SK-MEL-5 (cell line): ENCODE measurements around the gene PPP2R2C. TPM values are rescaled to one million over a fixed set of nuclear protein-coding genes. Genes with fewer than 3 reads are reported as not detected.
A peak's percentile ranks its signal among the peaks of the same experiment; 100 is the strongest.

Source experiments
- DNase-seq: peaks from one replicate; pipeline ENCODE4 v3.0.0-alpha.2; 2016; ENCODE audit warnings: low read depth, low spot score
- in situ Hi-C: cut with HindIII; loops from 2 replicates; pipeline ENCODE4 v1.10.0; 2016; ENCODE audit warnings: low sequenced_read_pairs, high pct_unique_total_duplicates, low pct_unique_long_range_greater_than_20kb
- total RNA-seq: library from RNA; depleted of rRNA; stranded (reverse); fragments of >200 nt; shearing (Covaris generic); gene quantifications from 2 replicates; pipeline ENCODE4 v1.2.3, GENCODE V29; 2014

The PPP2R2C gene
- total RNA-seq, 1 experiment from 2014 or later: 0.55 TPM

DNA sequence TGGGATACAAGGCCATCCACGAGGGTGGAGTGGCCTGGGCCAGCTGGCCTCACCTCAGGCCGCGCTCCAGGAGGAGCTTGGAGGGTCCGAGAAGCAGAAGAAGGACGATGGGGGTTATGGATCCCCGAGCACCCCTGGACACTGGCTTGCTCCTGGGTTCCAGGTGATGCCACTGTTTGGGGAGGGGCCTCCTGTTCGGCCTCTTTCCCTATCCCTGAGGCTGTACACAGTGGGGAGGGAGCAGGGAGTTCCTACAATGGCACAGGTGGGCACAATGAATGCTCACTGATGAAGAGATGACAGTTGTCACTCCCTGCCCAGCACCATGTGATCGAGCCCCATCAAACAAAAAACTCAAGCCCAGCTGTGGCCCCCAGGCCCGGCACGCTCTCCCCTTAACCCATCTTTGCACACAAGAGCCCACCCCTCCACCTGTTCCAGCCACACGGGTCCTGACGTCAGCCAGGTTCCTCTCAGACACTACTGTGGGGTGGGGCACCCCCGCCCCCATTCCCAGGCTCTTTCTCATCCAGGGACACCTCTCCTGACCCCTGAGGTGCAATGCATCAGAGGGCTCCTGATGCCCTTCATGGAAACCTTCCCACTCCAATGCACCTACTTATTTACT is 132.5 kb downstream of the PPP2R2C start:
- DNase-seq: no peak
- in situ Hi-C loops: no loop called here

DNA sequence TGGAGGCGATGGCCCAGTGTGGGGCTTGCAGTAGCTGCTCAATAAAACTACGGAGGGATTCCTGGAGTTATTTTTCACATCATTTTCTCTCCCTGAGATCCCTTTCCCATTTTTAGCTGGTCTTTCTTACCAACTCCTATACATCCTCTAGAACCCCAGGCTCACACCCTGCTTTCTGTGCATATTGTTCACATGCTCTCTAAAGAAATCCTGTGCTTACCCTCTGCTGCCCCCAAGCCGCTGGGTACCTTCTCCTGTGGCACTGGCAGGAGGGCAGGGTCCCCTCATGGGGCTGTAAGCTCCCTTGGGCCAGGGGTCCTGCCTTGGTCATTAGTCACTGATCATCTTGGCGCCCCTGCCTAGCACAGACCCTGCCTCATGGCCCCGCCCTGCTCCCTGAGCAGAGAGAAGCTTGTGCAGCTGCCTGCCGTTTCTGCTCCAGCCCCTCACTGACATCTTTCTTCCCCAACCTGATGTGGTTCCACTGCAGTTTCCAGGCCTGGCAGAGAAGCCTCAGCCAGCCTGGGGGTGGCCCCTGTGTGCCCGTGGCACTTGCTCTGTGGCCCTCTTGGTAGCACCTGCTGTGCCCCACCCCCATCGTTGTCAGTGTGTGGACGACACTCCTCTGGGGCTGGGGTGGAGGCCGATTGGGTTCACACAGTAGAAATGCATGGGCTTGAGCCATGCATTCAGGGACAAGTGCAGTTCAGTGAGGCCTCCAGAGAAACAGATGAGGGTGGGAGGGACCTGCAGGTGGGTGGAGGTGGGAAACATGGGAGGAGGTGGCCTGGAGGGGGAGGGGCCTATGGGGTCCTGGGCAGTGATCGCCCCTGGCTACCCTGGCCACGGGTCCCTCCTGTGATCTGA is 133.2 kb downstream of the PPP2R2C start:
- in situ Hi-C loops: no loop called here
- no peak for DNase-seq

DNA sequence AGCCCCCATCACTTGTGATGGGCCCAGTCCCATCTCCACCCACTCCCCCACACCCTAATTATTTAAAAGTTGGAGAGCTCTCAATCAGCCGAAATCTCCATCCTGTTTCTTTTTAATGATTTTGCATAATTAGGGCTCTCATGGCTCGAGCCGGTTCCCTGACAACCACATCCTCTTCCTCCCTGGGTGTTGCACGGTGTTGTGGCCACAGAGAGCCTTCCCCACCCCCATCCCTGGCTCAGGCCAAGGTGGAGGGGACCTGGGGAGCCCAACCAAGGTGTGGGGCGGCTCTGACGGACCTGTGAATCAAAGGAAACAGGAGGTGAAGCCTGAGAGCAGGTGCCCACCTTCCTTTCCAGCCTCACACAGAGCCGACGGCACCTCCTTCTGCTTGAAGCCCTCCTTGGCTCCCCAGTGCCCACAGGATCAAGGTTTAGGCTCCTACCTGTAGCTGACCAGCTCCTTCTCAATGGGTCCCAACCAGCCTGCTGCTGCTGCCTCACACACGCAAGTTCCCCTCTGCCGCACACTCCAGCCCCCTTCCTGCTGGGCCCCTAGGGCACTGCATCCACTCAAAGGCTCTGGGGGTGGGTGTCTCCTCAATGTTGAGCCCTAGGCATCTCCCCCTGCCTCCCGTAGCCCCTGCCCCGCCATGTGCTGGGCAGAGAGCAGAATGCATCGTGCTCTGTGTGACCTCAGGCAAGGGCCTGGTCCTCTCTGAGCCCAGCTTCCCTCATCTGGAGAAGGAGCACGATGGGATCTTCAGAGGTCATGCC is 134.1 kb downstream of the PPP2R2C start:
- DNase-seq: no peak
- in situ Hi-C loops: no loop called here

DNA sequence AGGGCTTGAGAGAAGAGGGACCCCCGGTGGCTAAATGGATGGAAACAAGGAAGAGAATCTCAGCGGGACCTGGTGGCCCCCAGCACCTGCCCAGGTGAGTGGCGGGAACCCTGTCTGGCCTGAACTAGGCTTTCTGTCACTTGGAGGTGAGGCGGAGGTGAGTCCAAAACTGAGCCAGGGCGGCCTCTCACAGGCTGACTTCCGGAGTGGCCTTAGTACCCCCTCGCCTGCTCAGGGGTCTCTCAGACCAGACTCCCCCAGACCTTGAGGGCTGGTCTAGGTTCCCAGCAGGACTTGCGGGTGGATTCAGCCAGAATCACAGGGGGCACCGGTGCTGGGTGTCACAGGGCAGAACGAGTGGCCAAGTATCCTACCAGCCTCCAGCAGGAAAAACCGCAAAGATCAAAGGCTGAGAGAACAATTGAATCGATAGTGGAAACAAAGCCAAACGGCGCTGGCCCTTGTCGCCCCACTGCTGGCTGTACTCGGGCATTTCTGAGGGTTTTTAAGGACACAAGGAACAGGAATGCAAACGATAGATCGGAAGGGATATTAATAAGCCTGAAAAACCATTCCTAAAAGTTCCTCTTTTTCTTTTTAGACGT is 135.0 kb downstream of the PPP2R2C start:
- no peak for DNase-seq
- in situ Hi-C loops: no loop called here

DNA sequence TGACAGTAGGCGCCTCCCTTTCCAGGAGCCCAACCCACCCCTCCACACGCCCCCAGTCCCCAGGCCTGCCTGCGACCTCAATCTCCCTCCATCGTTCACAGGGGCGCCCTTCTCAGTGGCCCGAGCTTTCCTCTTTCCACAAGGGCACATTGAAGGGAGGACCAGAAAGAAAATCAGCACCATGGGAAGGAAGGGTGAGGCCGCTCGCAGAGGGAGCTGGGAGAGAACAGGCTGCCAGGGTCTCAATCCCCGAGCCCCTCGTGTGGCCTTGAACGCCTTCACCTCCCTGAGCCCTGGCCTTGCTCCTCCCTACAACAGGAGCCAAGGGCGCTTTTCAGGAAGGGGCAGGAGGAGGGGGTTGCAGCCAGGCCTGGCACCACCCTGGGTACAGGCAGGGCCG is 136.2 kb downstream of the PPP2R2C start:
- no peak for DNase-seq
- in situ Hi-C loops: no loop called here

DNA sequence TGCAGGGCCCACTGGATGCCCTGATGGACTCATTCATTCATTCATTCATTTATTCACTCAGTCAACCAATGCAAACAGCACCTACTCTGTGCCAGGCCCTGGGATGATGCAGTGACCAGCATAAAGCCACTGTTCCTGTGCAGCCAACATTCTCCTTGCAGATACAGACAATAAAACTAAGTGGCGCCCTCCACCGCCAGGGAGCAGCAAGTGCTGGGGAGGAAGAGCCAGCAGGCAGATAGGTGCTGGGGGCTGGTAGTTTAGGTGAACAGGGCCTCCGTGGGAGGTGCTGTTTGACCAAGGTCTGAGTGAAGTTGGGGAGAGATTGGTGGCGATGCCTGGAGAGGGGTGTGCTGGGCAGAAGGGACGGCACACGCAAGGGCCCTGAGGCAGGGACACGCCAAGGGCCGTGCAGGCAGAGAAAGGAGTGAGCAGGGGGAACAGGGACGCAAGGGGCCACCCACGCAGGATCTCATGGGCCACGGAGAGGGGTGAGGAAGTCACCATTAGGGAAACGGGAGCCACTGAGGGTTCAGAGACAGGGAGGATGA is 137.3 kb downstream of the PPP2R2C start:
- no peak for DNase-seq
- in situ Hi-C loops: no loop called here

DNA sequence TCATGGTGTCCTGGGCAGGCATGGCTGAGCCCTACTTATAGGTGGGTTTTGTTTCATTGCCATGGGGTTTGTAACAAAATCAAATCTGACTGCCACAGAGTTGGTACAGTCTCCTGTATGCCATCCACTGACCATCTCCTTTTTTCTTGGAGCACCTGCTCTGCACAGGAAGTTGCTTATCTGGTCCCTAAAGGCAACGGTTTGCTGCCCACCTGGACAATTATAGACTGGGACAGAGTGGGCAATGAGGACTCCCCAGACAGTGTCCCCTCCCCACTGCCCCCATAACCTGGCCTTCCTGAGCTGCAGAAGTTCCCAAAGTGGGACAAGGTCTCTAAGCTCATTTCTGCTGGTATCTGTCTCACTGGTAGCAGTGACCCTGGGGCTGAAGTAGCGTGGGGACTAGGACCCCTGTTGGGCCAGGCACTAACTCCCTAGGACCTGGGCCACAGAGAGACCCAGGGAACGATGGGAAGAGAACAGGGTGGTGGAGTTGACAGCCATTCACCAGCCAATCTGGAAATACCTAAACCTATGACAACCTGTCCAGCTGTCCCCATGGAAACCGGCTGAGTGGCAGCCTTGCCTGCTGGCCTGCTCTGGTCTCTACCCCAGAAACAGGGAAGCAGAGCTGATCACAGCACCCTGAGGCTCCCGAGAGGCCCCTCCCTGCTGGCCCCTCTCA is 138.1 kb downstream of the PPP2R2C start:
- in situ Hi-C loops: no loop called here
- DNase-seq: no peak

DNA sequence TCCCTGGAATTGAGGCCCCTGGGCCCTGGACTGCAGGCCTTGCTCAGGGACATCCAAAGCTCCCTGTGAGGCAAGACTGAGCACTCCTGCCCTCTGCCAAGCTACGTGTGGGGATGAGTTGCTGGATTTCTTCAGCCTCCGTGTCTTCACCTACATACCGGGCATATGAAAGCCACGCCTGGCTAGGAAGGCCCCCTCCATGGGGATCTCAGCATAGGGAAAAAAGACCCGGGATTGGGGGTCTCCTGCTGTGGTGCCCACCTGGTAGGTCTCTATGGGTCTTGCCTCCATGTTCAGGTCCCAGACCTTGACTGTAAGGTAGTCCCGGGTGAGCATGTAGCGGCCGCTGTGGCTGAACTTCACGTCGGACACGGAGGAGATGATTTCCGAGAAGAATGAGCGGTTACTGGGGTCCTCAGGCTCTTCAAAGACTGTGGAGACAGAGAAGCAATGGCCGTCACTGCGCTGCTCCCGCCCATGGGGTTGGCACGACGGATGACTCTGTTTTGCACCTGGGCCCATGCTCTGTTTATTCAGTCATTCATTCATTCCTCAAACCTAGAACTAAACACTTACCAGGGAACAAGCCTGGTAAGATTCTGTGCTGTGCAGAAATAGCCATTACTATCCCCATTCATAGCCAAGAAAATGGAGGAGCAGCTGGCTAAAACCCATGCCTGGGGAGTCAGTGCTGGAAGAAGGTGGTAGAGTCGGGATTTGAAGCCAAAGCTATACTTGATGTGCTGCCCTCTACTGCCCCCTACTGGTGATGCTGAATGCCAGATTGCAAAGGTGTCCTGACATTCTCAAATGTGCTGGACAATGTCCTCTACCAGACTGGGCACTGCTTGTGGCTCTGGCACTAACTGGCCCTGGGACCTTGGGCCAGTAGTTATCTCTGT is 138.9 kb downstream of the PPP2R2C start:
- in situ Hi-C loops: no loop called here
- peak; percentile 59 for DNase-seq

DNA sequence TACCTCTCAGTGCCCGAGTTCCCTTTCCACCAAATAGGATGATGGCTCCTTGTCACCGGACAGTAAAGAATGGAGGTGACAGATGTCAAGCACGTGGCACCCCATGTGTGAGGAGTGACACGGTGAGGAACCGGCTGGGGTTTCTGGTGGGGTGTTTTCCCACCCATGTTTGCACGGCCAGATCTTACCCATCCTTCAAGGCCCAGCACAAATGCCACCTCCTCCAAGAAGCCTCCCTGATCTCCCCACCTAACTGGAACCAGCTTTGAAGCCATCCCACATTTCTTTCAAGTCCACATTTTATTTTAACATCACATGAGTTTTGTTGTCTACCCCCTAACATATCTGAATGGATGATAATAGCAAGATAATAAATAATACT is 139.8 kb downstream of the PPP2R2C start:
- DNase-seq: no peak
- in situ Hi-C loops: no loop called here

DNA sequence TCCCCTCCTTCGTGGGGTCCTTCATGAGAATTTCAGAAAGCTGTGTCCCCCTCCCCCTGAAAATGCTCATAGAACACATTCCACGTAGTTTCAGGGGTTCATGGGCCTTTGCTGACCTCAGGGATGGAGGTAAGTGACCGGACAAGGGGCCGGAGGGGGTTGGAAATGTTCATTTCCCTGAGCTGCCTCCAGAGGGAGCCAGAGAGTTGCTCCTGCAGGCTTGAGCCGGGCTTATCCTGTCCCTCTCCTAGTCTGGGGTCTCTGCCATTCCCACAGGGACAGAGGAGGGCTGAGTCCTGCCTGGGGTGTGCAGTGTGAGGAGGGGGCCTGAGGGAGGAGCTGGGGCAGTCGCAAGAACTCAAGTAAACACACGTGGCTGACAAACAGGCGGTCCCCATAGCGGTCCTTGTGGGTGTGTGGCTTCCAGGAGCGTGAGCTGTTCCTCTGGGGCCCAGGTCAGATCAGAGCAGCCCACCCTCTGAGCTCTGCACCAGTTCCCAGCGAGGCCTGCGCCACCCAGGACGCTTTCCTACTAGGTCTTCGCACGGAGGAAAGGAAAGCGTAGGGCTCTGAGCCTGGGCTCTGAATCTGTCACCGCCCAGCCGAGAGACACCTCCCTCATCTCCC is 140.3 kb downstream of the PPP2R2C start:
- DNase-seq: peak; percentile 46

DNA sequence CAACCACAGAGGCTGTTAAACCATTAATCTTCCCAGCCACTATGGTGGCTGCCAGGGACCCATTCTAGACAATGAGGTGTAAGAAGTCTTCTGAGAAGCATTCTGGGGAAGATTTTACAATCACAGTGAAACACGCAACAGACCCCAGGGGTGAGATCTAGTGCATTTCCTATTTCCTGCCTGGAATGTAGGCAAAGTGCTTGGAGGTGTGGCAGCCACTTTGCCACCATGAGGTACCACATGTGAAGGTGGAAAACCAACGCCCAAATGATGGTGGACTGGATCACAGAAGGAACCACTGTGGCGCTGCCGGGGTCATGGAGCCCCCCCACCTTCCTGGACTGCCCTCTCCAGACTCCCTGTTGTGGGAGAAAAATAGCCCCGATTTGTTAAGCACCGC is 140.9 kb downstream of the PPP2R2C start:
- in situ Hi-C loops: no loop called here
- DNase-seq: no peak

More for the DNA sequence above, 140.3 kb downstream of the PPP2R2C start:
- in situ Hi-C loops: no loop called here

DNA sequence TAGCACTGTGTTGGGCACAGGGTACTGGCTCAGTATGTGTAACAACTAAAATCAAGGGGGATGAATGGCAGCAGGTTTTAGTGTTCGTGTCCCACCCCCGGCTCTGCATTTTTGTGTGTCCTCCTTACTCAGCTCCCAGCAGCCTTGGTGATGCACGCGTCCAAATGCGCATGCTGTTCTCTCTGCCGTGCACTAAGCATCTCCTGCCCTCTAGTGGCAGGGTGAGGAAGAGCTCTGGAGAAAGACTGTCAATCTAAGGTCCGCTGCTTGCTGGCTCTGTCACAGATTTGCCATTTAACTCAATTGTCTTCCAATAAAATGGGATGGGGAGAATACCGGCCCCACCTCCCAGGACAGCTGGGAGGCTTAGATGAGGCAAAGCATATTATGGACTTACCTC is 141.4 kb downstream of the PPP2R2C start:
- DNase-seq: peak; percentile 73
- in situ Hi-C loops: no loop called here

DNA sequence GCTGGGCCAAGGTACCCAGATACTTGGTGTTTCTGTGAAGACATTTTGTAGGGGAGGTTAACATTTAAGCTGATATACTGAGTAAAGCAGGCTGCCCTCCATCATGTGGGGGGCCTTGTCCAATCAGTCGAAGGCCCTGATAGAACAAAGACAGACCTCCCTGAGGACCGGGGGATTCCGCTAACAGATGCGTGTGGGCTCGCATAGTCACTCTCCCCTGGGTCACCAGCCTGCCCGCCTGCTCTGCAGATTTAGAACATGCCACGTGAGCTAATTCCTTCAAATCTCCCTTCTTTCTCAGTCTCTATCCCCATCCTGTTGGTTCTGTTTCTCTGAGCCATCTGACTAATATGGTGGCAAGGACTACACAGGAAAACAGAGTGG is 142.0 kb downstream of the PPP2R2C start:
- in situ Hi-C loops: no loop called here
- no peak for DNase-seq

DNA sequence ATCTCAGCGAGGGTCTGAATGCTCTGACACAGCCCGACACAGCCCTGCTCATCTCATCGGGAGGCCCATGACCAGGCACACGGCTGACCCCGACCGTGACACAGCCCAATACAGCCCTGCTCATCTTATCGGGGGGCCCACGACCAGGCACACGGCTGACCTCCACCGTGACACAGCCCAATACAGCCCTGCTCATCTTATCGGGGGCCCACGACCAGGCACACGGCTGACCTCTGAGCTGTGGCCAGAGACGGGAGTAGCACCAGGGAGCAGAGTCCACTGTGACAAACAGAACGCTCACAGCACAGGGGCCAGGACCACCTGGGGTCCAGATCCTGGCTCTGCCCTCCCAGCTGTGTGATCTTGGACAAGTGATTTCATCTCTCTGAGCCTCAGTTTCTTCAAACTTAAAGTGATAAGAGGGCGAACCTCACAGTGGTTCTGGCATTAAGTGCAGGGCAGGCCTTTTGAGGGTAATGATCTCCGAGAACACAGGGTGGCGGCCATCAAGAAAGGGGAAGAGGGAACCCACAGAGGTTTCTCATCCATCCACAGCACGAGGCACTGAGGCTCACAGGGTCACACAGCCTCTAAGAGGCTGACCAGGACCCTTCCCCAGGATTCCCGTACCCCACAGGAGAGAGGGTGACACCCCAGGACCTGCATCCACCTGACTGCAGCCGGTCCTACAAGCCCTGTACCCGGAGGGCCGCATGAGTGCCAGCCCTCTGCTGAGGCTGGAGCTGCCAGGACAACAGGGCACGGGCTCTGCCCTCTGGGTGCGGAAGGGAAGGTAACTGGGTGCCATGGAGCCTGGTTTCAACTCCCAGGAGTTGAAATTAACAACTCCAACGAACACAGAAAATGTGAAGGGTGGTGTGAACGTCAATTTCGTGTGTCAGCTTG is 142.7 kb downstream of the PPP2R2C start:
- in situ Hi-C loops: no loop called here
- DNase-seq: no peak

DNA sequence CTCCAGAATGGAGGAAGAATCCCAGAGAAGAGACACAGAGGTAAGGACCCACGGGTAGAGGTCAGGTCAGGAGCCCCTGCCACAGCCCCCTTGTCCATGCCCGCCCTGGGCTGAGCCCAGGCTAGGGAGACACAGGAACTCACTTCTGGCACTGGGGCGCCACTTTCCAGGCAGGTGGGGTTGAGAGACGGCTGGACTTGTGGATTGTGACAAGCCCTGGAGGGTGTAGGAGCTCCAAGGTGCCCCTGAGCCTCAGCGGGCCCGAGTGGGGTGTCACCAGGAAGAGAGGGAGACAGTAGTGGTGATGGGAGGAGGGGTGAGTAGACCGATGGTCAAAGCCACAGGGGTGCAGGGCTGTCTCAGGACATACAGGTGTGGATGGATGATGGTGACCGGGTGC is 143.9 kb downstream of the PPP2R2C start:
- no peak for DNase-seq
- in situ Hi-C loops: no loop called here
